CD14-positive monocyte (primary cell): Measurements from ENCODE around the gene STARD10. TPM values are rescaled to one million over a fixed set of nuclear protein-coding genes. Genes with fewer than 3 reads are reported as not detected.

Experiments
- DNase-seq, 3 donors: peaks; one replicate each; pipeline ENCODE4 v3.0.0-alpha.2; 2011 to 2022
- H2AFZ ChIP-seq: 2 replicates; pipeline ENCODE4 v1.6.0; 2012; ENCODE audit warnings: mild to moderate bottlenecking, low read depth, low read length, inconsistent platforms; ENCODE audit not compliant: insufficient read depth, poor library complexity, severe bottlenecking
- H3K27ac ChIP-seq, 2 donors: 1 replicate in 1 of 2; 2 replicates in 1 of 2; pipeline ENCODE4 v1.5.1; 2012 to 2013; ENCODE audit warnings: low read length in 2 of 2, control low read depth in 1 of 2, inconsistent platforms in 1 of 2, low read depth in 1 of 2, mild to moderate bottlenecking in 1 of 2
- H3K27me3 ChIP-seq, 2 donors: one replicate each; pipeline versions ENCODE4 v1.6.0 to v1.6.1; 2011 to 2013; ENCODE audit warnings: low read length in 2 of 2; ENCODE audit not compliant: control insufficient read depth in 2 of 2, insufficient read depth in 2 of 2
- H3K36me3 ChIP-seq, 2 donors: replicated peaks in 1 of 2; 1 replicate in 1 of 2; 2 replicates in 1 of 2; pipeline versions ENCODE4 v1.5.1 to v1.6.1; 2012 to 2013; ENCODE audit warnings: low read length in 2 of 2, control low read depth in 1 of 2, inconsistent platforms in 1 of 2, mild to moderate bottlenecking in 1 of 2; ENCODE audit not compliant: insufficient read depth in 2 of 2, control insufficient read depth in 1 of 2
- H3K4me1 ChIP-seq, 2 donors: 1 replicate in 1 of 2; 2 replicates in 1 of 2; pipeline versions ENCODE4 v1.5.1 to v1.6.1; 2012 to 2013; ENCODE audit warnings: low read length in 2 of 2, control low read depth in 1 of 2, inconsistent platforms in 1 of 2, mild to moderate bottlenecking in 1 of 2, moderate library complexity in 1 of 2; ENCODE audit not compliant: insufficient read depth in 2 of 2, control insufficient read depth in 1 of 2
- H3K4me2 ChIP-seq: replicated peaks from 2 replicates; pipeline ENCODE3; 2012; ENCODE audit warnings: low read length, moderate library complexity, mild to moderate bottlenecking; ENCODE audit not compliant: poor library complexity, severe bottlenecking; ENCODE audit errors: extremely low read depth
- H3K4me3 ChIP-seq, 3 experiments: fragments of 200-600 bp in 1 of 3; sonication (generic) in 1 of 3; replicated peaks in 1 of 3; 1 replicate in 2 of 3; 2 replicates in 1 of 3; pipeline ENCODE4 v1.5.1; 2011 to 2013; ENCODE audit warnings: low read length in 3 of 3, mild to moderate bottlenecking in 3 of 3, control low read depth in 2 of 3, low read depth in 2 of 3, inconsistent platforms in 1 of 3, moderate library complexity in 1 of 3
- H3K79me2 ChIP-seq: 2 replicates; pipeline ENCODE4 v1.6.0; 2012; ENCODE audit warnings: mild to moderate bottlenecking, control low read depth, inconsistent platforms, low read length, moderate library complexity; ENCODE audit not compliant: insufficient read depth
- H3K9ac ChIP-seq: 2 replicates; pipeline ENCODE4 v1.6.0; 2017; ENCODE audit warnings: low read length, mild to moderate bottlenecking; ENCODE audit not compliant: insufficient read depth, poor library complexity, severe bottlenecking
- H3K9me3 ChIP-seq, 2 donors: replicated peaks in 1 of 2; 1 replicate in 1 of 2; 2 replicates in 1 of 2; pipeline versions ENCODE4 v1.5.1 to v1.6.1; 2012 to 2013; ENCODE audit warnings: low read length in 2 of 2, control low read depth in 1 of 2; ENCODE audit not compliant: control insufficient read depth in 1 of 2, insufficient read depth in 1 of 2
- H4K20me1 ChIP-seq: 2 replicates; pipeline ENCODE4 v1.6.0; 2012; ENCODE audit warnings: mild to moderate bottlenecking, low read length, control low read depth, moderate library complexity; ENCODE audit not compliant: insufficient read depth
- H3K27ac Mint-ChIP-seq, 7 donors: one replicate each; pipeline ENCODE4 v1.8.0; 2020; ENCODE audit warnings: mild to moderate bottlenecking in 7 of 7, mixed read lengths in 7 of 7, moderate library complexity in 6 of 7, inconsistent platforms in 2 of 7
- H3K27me3 Mint-ChIP-seq, 3 donors: one replicate each; pipeline ENCODE4 v1.8.0; 2021 to 2022; ENCODE audit warnings: low read depth in 3 of 3, mild to moderate bottlenecking in 3 of 3, mixed read lengths in 3 of 3, moderate library complexity in 3 of 3, inconsistent platforms in 1 of 3
- H3K36me3 Mint-ChIP-seq, 2 donors: one replicate each; pipeline ENCODE4 v1.8.0; 2020; ENCODE audit warnings: mixed read lengths in 2 of 2, inconsistent platforms in 1 of 2, mild to moderate bottlenecking in 1 of 2
- H3K4me1 Mint-ChIP-seq: one replicate; pipeline ENCODE4 v1.8.0; 2020; ENCODE audit warnings: mild to moderate bottlenecking, mixed read lengths
- H3K4me3 Mint-ChIP-seq, 2 donors: one replicate each; pipeline ENCODE4 v1.8.0; 2020; ENCODE audit warnings: mild to moderate bottlenecking in 2 of 2, mixed read lengths in 2 of 2, moderate library complexity in 1 of 2
- H3K9me3 Mint-ChIP-seq, 7 donors: one replicate each; pipeline ENCODE4 v1.8.0; 2020 to 2022; ENCODE audit warnings: mixed read lengths in 7 of 7, mild to moderate bottlenecking in 6 of 7, moderate library complexity in 6 of 7, inconsistent platforms in 2 of 7
- CTCF ChIP-seq: fragments of 200-600 bp; IDR thresholded peaks from one replicate; pipeline ENCODE4 v1.8.0; 2022; ENCODE audit warnings: antibody characterized with exemption, mild to moderate bottlenecking
- WGBS: methylation state at CpG from one replicate; pipeline ENCODE4 v1.1.5; 2013; ENCODE audit warnings: missing lambda C conversion rate; ENCODE audit not compliant: insufficient coverage; 5-methylcytosine and 5-hydroxymethylcytosine counted together
- intact Hi-C, 2 donors: fragments of 100-400 bp; cut with micrococcal nuclease; formaldehyde crosslinking; loops; one replicate each; pipeline versions ENCODE4 v1.15.0 to v1.15.1; 2023
- polyA plus RNA-seq, 3 donors: library from polyadenylated mRNA; depleted of rRNA in 1 of 3; unstranded in 2 of 3; stranded (reverse) in 1 of 3; fragments of 300-500 nt in 2 of 3; fragments of >200 nt in 1 of 3; fragmentation: Illumina TruSeq in 2 of 3; gene quantifications; 1 replicate in 2 of 3; 2 replicates in 1 of 3; pipeline ENCODE4 v1.2.3, GENCODE V29; 2012 to 2021

Gene STARD10
- polyA plus RNA-seq, 3 donors, result 13.6 to 18.7 (median 15.4) TPM

DNA sequence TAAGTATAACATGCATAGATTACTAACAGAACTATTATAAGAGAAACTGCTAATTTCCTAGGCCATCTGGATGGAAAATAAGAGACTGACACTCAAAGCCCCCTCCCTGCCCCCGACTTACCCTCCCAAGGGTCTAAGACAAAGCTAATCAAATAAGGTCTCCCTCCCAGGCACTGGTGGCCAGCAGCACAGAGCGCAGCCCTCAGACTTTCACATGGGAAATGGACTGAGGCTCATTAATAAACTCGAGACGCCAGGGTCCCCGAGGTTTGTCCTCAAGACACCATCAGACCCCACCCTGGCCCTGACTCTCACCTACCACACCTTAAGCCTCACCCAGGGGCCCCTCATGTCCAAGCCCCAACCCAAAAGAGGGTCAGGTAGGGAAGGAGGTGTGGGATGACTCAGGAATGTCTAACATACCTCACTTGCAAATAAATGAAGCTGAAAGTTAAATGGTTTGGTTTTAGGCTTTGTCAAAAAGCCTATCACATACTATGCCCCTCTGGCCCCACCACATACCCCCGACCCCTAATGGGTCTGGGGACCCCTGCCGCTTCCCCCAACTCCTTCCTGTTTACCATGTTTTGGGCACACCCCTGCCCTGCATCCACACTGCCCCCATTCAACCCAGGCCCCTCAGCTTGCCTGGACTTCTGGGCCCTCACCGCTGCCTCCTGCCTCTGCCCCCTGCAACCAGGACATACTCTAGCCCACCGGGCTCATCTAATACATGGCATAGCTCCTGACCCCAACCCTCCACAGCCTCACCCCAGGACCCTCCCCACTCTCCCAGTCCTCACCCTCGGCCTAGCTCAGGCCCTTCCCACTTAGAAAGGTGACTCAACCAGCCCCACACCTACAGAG is 53.1 kb downstream of the STARD10 start:
- Histone ChIP-seq H3K79me2 (peaks cover 98% of the 10 kb centered on the region), H3K4me1 (peaks cover 88 to 94% of the 10 kb centered on the region in 2 donors), H3K4me2 (peak overlapping the region; percentile 58), H3K9ac (peak overlapping the region; percentile 70), H3K4me3 (peak overlapping the region in 1 of 3 experiments; percentile 57), H3K27ac (peak overlapping the region; percentile 83 to 99), H4K20me1 (peaks cover 16% of the 10 kb centered on the region), H2AFZ (no peak overlapping the region), H3K27me3 (no peaks in the 10 kb centered on the region), H3K36me3 (peaks cover 0 to 5% of the 10 kb centered on the region in 2 donors), H3K9me3 (no peaks in the 10 kb centered on the region)
- Mint-ChIP-seq H3K4me3 (peak overlapping the region; percentile 68 to 87), H3K36me3 (peaks cover 24 to 32% of the 10 kb centered on the region in 2 donors), H3K9me3 (peaks cover 0 to 4% (median 0%) of the 10 kb centered on the region in 7 donors), H3K27ac (peak overlapping the region; percentile 100), H3K4me1 (peaks cover 87% of the 10 kb centered on the region), H3K27me3 (peaks cover 0 to 4% (median 2%) of the 10 kb centered on the region in 3 donors)
- no peak for DNase-seq
- TF ChIP-seq CTCF, result no peak
- intact Hi-C loops, result no loop called here
- 60% methylated on average over 7 of the region's 10 CpGs for WGBS

DNA sequence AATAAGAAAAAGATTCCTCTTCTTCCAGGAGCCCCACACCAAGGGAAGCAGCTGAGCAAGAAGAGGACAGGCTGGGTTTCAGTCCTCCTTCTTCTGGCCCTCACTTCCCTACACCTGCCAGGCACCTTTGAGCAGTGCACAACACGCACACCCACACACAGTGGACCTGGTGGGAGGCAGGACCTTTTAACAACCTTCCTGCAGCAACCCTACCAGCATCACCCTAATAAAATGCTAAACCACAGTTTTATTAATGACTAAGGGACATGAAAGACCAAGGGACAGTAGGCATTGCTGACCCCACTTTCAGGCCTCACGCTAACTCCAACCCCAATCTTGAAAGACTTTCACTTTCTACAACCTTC is 53.8 kb downstream of the STARD10 start:
- intact Hi-C loops, result no loop called here
- peaks cover 0 to 4% (median 0%) of the 10 kb centered on the region in 7 donors for H3K9me3 Mint-ChIP-seq

More for the DNA sequence above, 53.8 kb downstream of the STARD10 start:
- peaks cover 27 to 34% of the 10 kb centered on the region in 2 donors for H3K36me3 Mint-ChIP-seq
- H3K4me3 Mint-ChIP-seq, result peak overlapping the region; percentile 97 to 99
- 83% methylated on average over 1 of the region's 2 CpGs for WGBS
- Histone ChIP-seq H3K27me3 (no peaks in the 10 kb centered on the region), H3K36me3 (no peaks in the 10 kb centered on the region), H3K79me2 (peaks cover 99% of the 10 kb centered on the region), H2AFZ (no peak overlapping the region), H3K4me2 (peak overlapping the region; percentile 93), H3K27ac (peak overlapping the region; percentile 98 to 99), H3K9ac (peak overlapping the region; percentile 97), H4K20me1 (peaks cover 11% of the 10 kb centered on the region), H3K9me3 (no peaks in the 10 kb centered on the region), H3K4me3 (peak overlapping the region in 1 of 3 experiments; percentile 83), H3K4me1 (peaks cover 95 to 96% of the 10 kb centered on the region in 2 donors)
- H3K27me3 Mint-ChIP-seq, result peaks cover 0 to 4% (median 2%) of the 10 kb centered on the region in 3 donors
- no peak for TF ChIP-seq CTCF
- H3K4me1 Mint-ChIP-seq, result peaks cover 91% of the 10 kb centered on the region
- H3K27ac Mint-ChIP-seq, result peak overlapping the region; percentile 100
- no peak for DNase-seq
